GM15510 (cell line): ENCODE data around the gene PRPF6.

Experiments
- POLR2A ChIP-seq: IDR thresholded peaks from 3 replicates; pipeline ENCODE4 v1.6.1; 2011; ENCODE audit warnings: borderline replicate concordance; ENCODE audit not compliant: insufficient read length; ENCODE audit errors: extremely low read depth

Gene PRPF6

DNA sequence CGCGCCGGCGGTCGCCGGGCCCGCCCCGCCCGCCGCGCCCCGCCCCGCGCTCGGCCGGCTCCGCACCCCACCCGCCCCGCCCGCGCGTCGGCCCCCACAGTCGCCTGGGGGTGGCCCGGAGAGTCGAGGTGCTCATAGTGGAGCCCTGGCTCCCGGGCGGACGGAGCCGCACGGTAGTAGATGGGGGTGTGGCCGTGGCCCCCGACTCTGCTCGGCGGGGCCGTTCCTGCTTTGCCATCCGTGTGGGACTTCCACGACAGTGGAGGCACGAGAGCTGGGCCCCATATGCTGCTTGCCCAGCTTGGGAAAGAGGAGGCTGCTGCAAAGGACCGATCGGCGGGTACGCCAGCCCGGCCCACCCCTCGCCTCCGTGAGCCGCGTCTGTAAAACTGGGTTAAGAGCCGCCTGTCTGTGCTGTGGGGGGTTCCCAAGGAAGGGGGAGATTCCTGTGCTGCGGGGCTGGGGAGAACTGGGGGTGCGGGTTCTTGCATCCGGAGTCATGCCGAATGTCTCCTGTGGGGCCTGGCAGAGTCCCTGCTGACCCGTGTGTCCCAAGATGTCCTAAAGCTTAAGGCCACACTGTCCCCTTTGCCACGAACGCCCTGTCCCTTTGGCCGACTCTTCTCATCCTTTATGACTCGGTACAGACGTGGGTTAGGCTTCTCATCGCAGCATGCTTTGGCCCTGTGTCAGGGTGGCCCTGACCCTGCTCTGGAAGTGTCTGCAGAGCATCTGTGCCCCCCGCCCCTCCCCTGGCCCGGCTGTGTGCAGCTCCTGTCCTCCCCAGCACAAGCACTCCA is 99.3 kb downstream of the PRPF6 start, which contains the start of gene OPRL1:
Gene OPRL1, plus strand, starts transcription at position 70 of the 800 bp plus-strand sequence. CDS start 12,639 bp downstream, outside the sequence.
- TF ChIP-seq POLR2A = no peak

- no peak for TF ChIP-seq POLR2A
Measured at GRCh38 chr20:64080813-64081623, 100.1 kb downstream of the PRPF6 start.

DNA sequence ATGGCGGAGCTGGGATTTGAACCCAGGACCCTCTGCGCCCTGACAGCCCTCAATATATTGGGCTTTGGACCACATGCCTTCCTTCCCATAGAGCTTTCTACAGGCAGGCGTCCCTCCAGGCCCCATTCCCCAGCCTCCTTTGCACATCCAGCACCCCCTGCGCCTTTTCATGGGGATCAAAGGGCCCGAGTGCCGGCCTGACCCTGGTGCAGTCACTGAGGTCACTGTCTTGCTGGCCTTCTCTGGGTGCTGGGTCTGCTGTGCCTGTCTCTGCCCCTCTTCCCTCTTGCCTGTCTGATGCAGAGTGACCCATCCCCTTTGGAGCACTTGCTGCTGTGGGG is 100.7 kb downstream of the PRPF6 start:
- TF ChIP-seq POLR2A = no peak

GRCh38 chr20:64082126-64082731 is 101.3 kb downstream of the PRPF6 start:
- TF ChIP-seq POLR2A = no peak
